Right atrium auricular region (tissue), 2 donors: Measurements from ENCODE around the gene MEX3D. TPM values are rescaled to one million over a fixed set of nuclear protein-coding genes. Genes with fewer than 3 reads are reported as not detected.

Experiments
- DNase-seq: peaks from one replicate; pipeline ENCODE4 v3.0.0-alpha.2; 2019; ENCODE audit warnings: low spot score
- H3K27ac ChIP-seq, 2 donors: fragments of 200-600 bp; sonication (generic); 1 replicate in 1 of 2; 2 replicates in 1 of 2; pipeline ENCODE4 v1.5.1; 2016 to 2019
- H3K27me3 ChIP-seq, 2 donors: fragments of 200-600 bp; sonication (generic); one replicate each; pipeline versions ENCODE4 v1.5.1 to v1.6.0; 2017 to 2019
- H3K36me3 ChIP-seq: fragments of 200-600 bp; sonication (generic); one replicate; pipeline ENCODE4 v1.5.1; 2016
- H3K4me1 ChIP-seq, 2 donors: fragments of 200-600 bp; sonication (generic); one replicate each; pipeline versions ENCODE4 v1.5.1 to v1.6.0; 2017 to 2019
- H3K4me3 ChIP-seq, 2 donors: fragments of 200-600 bp; sonication (generic); 1 replicate in 1 of 2; 2 replicates in 1 of 2; pipeline ENCODE4 v1.5.1; 2017 to 2019; ENCODE audit warnings: mild to moderate bottlenecking in 1 of 2, moderate library complexity in 1 of 2
- H3K9me3 ChIP-seq, 2 donors: fragments of 200-600 bp; sonication (generic); one replicate each; pipeline ENCODE4 v1.5.1; 2019
- CTCF ChIP-seq, 2 donors: fragments of 200-600 bp; sonication (generic); IDR thresholded peaks; one replicate each; pipeline ENCODE4 v1.5.1; 2019; ENCODE audit warnings: antibody characterized with exemption in 2 of 2
- total RNA-seq, 2 donors: library from RNA; depleted of rRNA; stranded (reverse); fragments of >200 nt; gene quantifications; one replicate each; pipeline ENCODE4 v1.1.0, GENCODE V29; 2016

The MEX3D gene
- total RNA-seq, 2 donors from 2014 or later = 7.5 to 17.0 TPM

DNA sequence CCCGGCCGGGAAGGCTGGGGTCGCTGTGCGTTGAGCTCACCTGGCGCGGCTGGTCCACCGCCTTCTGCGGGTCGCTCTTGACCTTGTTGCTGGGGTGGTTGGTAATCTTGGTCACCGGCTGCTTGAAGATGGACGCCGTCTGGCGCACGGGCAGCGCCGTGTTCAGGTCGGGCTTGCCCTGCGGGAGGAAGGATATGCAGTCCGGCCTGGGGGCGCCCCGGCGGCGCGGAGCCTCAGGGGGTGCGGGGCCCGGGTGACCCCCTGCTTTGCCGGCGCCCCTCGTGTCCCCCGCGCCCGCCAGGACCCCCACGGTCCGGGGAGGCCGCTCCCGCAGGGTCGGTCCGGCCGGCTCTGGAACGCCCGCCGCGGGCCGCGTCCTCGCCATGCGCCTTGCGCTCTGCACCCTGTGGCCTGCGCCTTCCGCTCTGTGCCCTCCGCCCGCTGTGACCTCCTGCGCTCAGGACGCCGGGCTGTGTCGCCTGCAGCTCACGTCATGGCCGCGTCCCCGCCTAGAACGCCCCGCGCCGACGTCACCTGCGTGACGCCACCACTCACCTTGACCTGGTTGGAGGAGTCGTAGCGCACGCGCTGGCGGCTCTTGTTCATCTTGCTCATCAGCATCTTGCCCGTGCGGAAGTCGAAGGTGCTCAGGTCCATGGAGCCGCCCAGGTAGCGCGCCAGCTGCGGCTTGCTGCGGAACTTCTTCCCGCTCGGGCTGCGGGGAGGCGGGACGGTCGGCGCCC is 16.5 kb upstream of the MEX3D start:
- Histone ChIP-seq H3K27me3 (no peaks in the 10 kb centered on the region), H3K9me3 (no peaks in the 10 kb centered on the region), H3K4me3 (no peak overlapping the region), H3K4me1 (peaks cover 0 to 1% of the 10 kb centered on the region in 2 donors), H3K36me3 (peaks cover 41% of the 10 kb centered on the region), H3K27ac (no peak overlapping the region)
- no peak for TF ChIP-seq CTCF (IDR thresholded peaks at IDR 0.05)
- no peak for DNase-seq

GRCh38 chr19:1582201-1582600 is 14.1 kb upstream of the MEX3D start:
- peaks cover 52% of the 10 kb centered on the region for H3K36me3 ChIP-seq
- DNase-seq = no peak
- no peaks in the 10 kb centered on the region for H3K9me3 ChIP-seq
- H3K27ac ChIP-seq = no peak overlapping the region
- H3K27me3 ChIP-seq = no peaks in the 10 kb centered on the region
- TF ChIP-seq CTCF (IDR thresholded peaks at IDR 0.05) = no peak
- no peak overlapping the region for H3K4me3 ChIP-seq
- H3K4me1 ChIP-seq = peaks cover 0 to 5% of the 10 kb centered on the region in 2 donors

- DNase-seq = no peak
- H3K9me3 ChIP-seq = no peaks in the 10 kb centered on the region
- no peak overlapping the region for H3K4me3 ChIP-seq
- H3K4me1 ChIP-seq = peaks cover 0 to 9% of the 10 kb centered on the region in 2 donors
- no peak overlapping the region for H3K27ac ChIP-seq
- TF ChIP-seq CTCF (IDR thresholded peaks at IDR 0.05) = no peak
- peaks cover 58% of the 10 kb centered on the region for H3K36me3 ChIP-seq
- no peaks in the 10 kb centered on the region for H3K27me3 ChIP-seq
Observed at GRCh38 chr19:1580957-1581356, 12.8 kb upstream of the MEX3D start.

DNA sequence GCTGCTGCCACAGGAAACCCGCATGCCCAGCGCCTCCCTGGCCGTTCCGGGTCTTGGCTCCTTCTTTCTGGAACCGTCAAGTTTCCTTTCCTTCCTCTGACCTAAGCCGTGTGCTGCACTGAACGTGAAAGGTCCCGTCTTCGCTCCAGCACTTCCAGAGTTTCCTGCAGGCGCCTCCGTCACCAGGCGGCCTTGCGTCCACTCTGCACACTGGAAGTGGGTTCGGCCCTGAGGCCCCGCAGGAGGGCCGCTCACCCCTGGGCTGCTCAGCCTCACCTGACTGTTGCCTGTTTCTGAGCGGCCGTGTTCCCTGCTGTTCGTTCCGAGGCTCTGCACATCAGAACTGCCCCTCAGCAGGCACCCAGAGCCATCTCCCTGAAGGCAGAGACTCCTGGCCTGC is 12.3 kb upstream of the MEX3D start:
- no peak for TF ChIP-seq CTCF (IDR thresholded peaks at IDR 0.05)
- DNase-seq = no peak
- Histone ChIP-seq H3K4me3 (no peak overlapping the region), H3K4me1 (peaks cover 0 to 9% of the 10 kb centered on the region in 2 donors), H3K36me3 (peaks cover 58% of the 10 kb centered on the region), H3K27ac (no peak overlapping the region), H3K9me3 (no peaks in the 10 kb centered on the region), H3K27me3 (no peaks in the 10 kb centered on the region)

DNA sequence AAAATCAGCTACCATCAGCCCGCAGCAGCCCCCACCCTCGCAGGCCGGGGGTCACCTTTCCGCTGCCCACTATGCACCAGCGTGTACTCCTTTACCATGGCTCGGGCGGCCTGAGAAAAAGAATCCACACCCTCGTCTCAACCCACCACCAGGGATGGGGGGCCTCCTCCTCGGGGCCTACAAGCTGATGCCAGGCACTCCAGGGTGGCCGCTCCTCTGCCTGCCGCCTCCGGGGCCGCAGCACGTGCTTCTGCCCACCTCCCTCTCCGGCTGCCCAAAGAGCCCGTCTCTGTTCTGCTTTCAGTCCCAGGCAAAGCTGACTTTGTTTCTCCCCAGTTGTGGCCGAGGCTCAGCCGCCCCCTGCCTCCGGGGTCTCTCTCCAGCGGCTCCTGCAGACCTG is 11.1 kb upstream of the MEX3D start:
- Histone ChIP-seq H3K4me1 (peaks cover 0 to 9% of the 10 kb centered on the region in 2 donors), H3K27ac (no peak overlapping the region), H3K36me3 (peaks cover 55% of the 10 kb centered on the region), H3K4me3 (no peak overlapping the region), H3K9me3 (no peaks in the 10 kb centered on the region), H3K27me3 (no peaks in the 10 kb centered on the region)
- TF ChIP-seq CTCF (IDR thresholded peaks at IDR 0.05) = no peak
- DNase-seq = no peak
